Mesenchymal stem cell (in vitro differentiated cells and primary cell): ENCODE measurements around the gene MCM9.

ENCODE experiments used
- DNase-seq: peaks from one replicate; pipeline ENCODE4 v3.0.0-alpha.2; 2013
- H2AFZ ChIP-seq: one replicate; pipeline ENCODE4 v1.6.1; 2013; ENCODE audit warnings: low read depth, mild to moderate bottlenecking, control low read depth, inconsistent platforms, low read length, moderate library complexity
- H2AK5ac ChIP-seq: 2 replicates; pipeline ENCODE4 v1.6.1; 2013; ENCODE audit warnings: low read length, moderate library complexity, mild to moderate bottlenecking, inconsistent platforms; ENCODE audit not compliant: severe bottlenecking
- H2BK120ac ChIP-seq: one replicate; pipeline ENCODE4 v1.6.1; 2013; ENCODE audit warnings: low read depth, mild to moderate bottlenecking, inconsistent platforms, low read length, moderate library complexity
- H2BK12ac ChIP-seq, 2 experiments: one replicate each; pipeline ENCODE4 v1.6.1; 2013; ENCODE audit warnings: inconsistent platforms in 2 of 2, low read length in 2 of 2, mild to moderate bottlenecking in 2 of 2, moderate library complexity in 2 of 2, control low read depth in 1 of 2
- H2BK15ac ChIP-seq: one replicate; pipeline ENCODE4 v1.6.1; 2013; ENCODE audit warnings: mild to moderate bottlenecking, low read depth, inconsistent platforms; ENCODE audit not compliant: poor library complexity, severe bottlenecking
- H2BK5ac ChIP-seq: 2 replicates; pipeline ENCODE4 v1.6.1; 2013; ENCODE audit warnings: low read depth, mild to moderate bottlenecking, low read length, control low read depth, inconsistent platforms; ENCODE audit not compliant: poor library complexity, severe bottlenecking
- H3K14ac ChIP-seq, 2 experiments: one replicate each; pipeline ENCODE4 v1.6.1; 2013; ENCODE audit warnings: inconsistent platforms in 2 of 2, low read length in 2 of 2, control low read depth in 1 of 2, mild to moderate bottlenecking in 1 of 2, moderate library complexity in 1 of 2
- H3K18ac ChIP-seq, 2 experiments: one replicate each; pipeline ENCODE4 v1.6.1; 2013; ENCODE audit warnings: inconsistent platforms in 2 of 2, low read length in 2 of 2, control low read depth in 1 of 2, low read depth in 1 of 2, mild to moderate bottlenecking in 1 of 2
- H3K23ac ChIP-seq, 2 experiments: one replicate each; pipeline ENCODE4 v1.6.1; 2013; ENCODE audit warnings: inconsistent platforms in 2 of 2, low read length in 2 of 2, mild to moderate bottlenecking in 2 of 2, moderate library complexity in 2 of 2, control low read depth in 1 of 2
- H3K27ac ChIP-seq: 2 replicates; pipeline ENCODE4 v1.5.1; 2013; ENCODE audit warnings: mild to moderate bottlenecking, moderate library complexity, low read length, control low read depth, inconsistent platforms; ENCODE audit not compliant: poor library complexity, severe bottlenecking
- H3K27me3 ChIP-seq, 2 experiments: 2 replicates each; pipeline versions ENCODE4 v1.6.1 to v1.7.0; 2013; ENCODE audit warnings: low read length in 2 of 2, mild to moderate bottlenecking in 2 of 2, moderate library complexity in 2 of 2, control low read depth in 1 of 2, inconsistent platforms in 1 of 2; ENCODE audit not compliant: control insufficient read depth in 1 of 2, insufficient read depth in 1 of 2
- H3K36me3 ChIP-seq, 2 experiments: 2 replicates each; pipeline versions ENCODE4 v1.6.1 to v1.7.0; 2013; ENCODE audit warnings: low read length in 2 of 2, control low read depth in 1 of 2, inconsistent platforms in 1 of 2, low read depth in 1 of 2, mild to moderate bottlenecking in 1 of 2; ENCODE audit not compliant: insufficient read depth in 2 of 2, control insufficient read depth in 1 of 2
- H3K4ac ChIP-seq, 2 experiments: one replicate each; pipeline ENCODE4 v1.6.1; 2013; ENCODE audit warnings: inconsistent platforms in 2 of 2, low read length in 2 of 2, mild to moderate bottlenecking in 2 of 2, moderate library complexity in 2 of 2, control low read depth in 1 of 2, low read depth in 1 of 2
- H3K4me1 ChIP-seq: 2 replicates; pipeline ENCODE4 v1.6.1; 2013; ENCODE audit warnings: low read depth, low read length, control low read depth; ENCODE audit not compliant: control insufficient read depth, insufficient read depth
- H3K4me2 ChIP-seq: 2 replicates; pipeline ENCODE4 v1.6.1; 2013; ENCODE audit warnings: low read length, mild to moderate bottlenecking, inconsistent platforms; ENCODE audit not compliant: poor library complexity, severe bottlenecking
- H3K4me3 ChIP-seq, 2 experiments: 2 replicates each; pipeline versions ENCODE4 v1.5.1 to v1.7.0; 2013; ENCODE audit warnings: low read length in 2 of 2, mild to moderate bottlenecking in 2 of 2, control low read depth in 1 of 2, low read depth in 1 of 2; ENCODE audit not compliant: insufficient read depth in 1 of 2
- H3K79me1 ChIP-seq: replicated peaks from 2 replicates; pipeline ENCODE4 v1.6.1; 2013; ENCODE audit warnings: mild to moderate bottlenecking, control low read depth, low read length, inconsistent platforms; ENCODE audit not compliant: poor library complexity, severe bottlenecking
- H3K9ac ChIP-seq: 2 replicates; pipeline ENCODE4 v1.7.0; 2013; ENCODE audit warnings: mild to moderate bottlenecking, low read length, moderate library complexity
- H3K9me3 ChIP-seq: 2 replicates; pipeline ENCODE4 v1.7.0; 2013; ENCODE audit warnings: mild to moderate bottlenecking, low read length; ENCODE audit not compliant: control insufficient read depth
- H4K8ac ChIP-seq: one replicate; pipeline ENCODE4 v1.6.1; 2013; ENCODE audit warnings: inconsistent platforms, mild to moderate bottlenecking, low read length, moderate library complexity
- H4K91ac ChIP-seq: one replicate; pipeline ENCODE4 v1.6.1; 2013; ENCODE audit warnings: mild to moderate bottlenecking, low read length, inconsistent platforms
- WGBS: methylation state at CpG from one replicate; pipeline ENCODE4 v1.1.7; 2013; ENCODE audit warnings: mixed read lengths; 5-methylcytosine and 5-hydroxymethylcytosine counted together

The MCM9 gene

DNA sequence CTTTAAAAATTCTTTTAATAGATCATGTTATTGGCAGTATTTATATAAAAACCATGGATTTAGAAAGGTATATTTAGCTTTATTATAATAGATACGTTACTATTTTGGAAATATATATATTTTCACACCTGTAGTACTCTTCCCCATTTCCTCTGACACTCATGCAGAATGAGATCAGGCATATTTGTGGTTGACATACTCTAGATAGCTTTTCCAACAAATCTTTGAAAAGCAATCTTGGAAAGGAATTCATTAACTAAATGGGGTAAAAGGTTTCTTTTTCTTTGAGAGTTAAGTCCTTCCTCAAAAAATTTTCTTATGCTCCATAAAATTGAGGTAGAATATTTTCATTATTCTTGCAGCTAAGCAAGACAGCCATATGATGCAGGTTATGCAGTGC lies 26.5 kb downstream of the MCM9 start:
- Histone ChIP-seq H3K27ac (peak overlapping the region; percentile 66), H3K9me3 (no peaks in the 10 kb centered on the region), H3K18ac (no peak overlapping the region), H4K91ac (no peak overlapping the region), H3K4me2 (no peak overlapping the region), H3K36me3 (peaks cover 7 to 89% of the 10 kb centered on the region in 2 experiments), H2BK15ac (no peak overlapping the region), H3K23ac (no peak overlapping the region), H3K4me3 (no peak overlapping the region), H3K4ac (no peak overlapping the region), H2BK120ac (no peak overlapping the region), H2AK5ac (no peak overlapping the region), H3K79me1 (peaks cover 11% of the 10 kb centered on the region), H2BK5ac (no peak overlapping the region), H3K9ac (no peak overlapping the region), H2AFZ (no peak overlapping the region), H3K27me3 (no peaks in the 10 kb centered on the region), H2BK12ac (no peak overlapping the region), H3K4me1 (peaks cover 2% of the 10 kb centered on the region), H4K8ac (no peak overlapping the region), H3K14ac (no peak overlapping the region)
- WGBS: no CpG with 5 or more reads among the region's 1 CpG
- DNase-seq: no peak

GRCh38 chr6:118905851-118906250 lies 29.1 kb downstream of the MCM9 start:
- Histone ChIP-seq H2AK5ac (no peak overlapping the region), H3K14ac (no peak overlapping the region), H3K23ac (no peak overlapping the region), H3K9ac (no peak overlapping the region), H3K27ac (no peak overlapping the region), H3K4me2 (no peak overlapping the region), H3K9me3 (no peaks in the 10 kb centered on the region), H3K4me1 (peaks cover 2% of the 10 kb centered on the region), H3K4me3 (no peak overlapping the region), H3K79me1 (peaks cover 9% of the 10 kb centered on the region), H4K91ac (no peak overlapping the region), H3K18ac (no peak overlapping the region), H2BK15ac (no peak overlapping the region), H2BK5ac (no peak overlapping the region), H3K27me3 (no peaks in the 10 kb centered on the region), H3K36me3 (peaks cover 6 to 75% of the 10 kb centered on the region in 2 experiments), H2AFZ (no peak overlapping the region), H2BK120ac (no peak overlapping the region), H2BK12ac (no peak overlapping the region), H4K8ac (no peak overlapping the region), H3K4ac (no peak overlapping the region)
- WGBS: 100% methylated on average over 3 of the region's 4 CpGs
- no peak for DNase-seq

- Histone ChIP-seq H3K4me3 (no peak overlapping the region), H3K18ac (no peak overlapping the region), H3K4me1 (peaks cover 2% of the 10 kb centered on the region), H4K91ac (no peak overlapping the region), H3K36me3 (peaks cover 6 to 73% of the 10 kb centered on the region in 2 experiments), H2AFZ (no peak overlapping the region), H3K27ac (no peak overlapping the region), H3K14ac (no peak overlapping the region), H3K4me2 (no peak overlapping the region), H2BK12ac (no peak overlapping the region), H2BK5ac (no peak overlapping the region), H4K8ac (no peak overlapping the region), H2BK120ac (no peak overlapping the region), H3K79me1 (peaks cover 11% of the 10 kb centered on the region), H3K23ac (no peak overlapping the region), H3K27me3 (no peaks in the 10 kb centered on the region), H2BK15ac (no peak overlapping the region), H3K9me3 (no peaks in the 10 kb centered on the region), H3K4ac (no peak overlapping the region), H2AK5ac (no peak overlapping the region), H3K9ac (no peak overlapping the region)
- DNase-seq: no peak
Observed at GRCh38 chr6:118905084-118905483, 29.9 kb downstream of the MCM9 start.

- Histone ChIP-seq H3K14ac (no peak overlapping the region), H3K9me3 (no peaks in the 10 kb centered on the region), H2BK12ac (no peak overlapping the region), H3K4me2 (no peak overlapping the region), H3K27me3 (no peaks in the 10 kb centered on the region), H3K4me1 (peaks cover 2% of the 10 kb centered on the region), H3K4me3 (no peak overlapping the region), H2AK5ac (no peak overlapping the region), H3K79me1 (peaks cover 11% of the 10 kb centered on the region), H2BK5ac (no peak overlapping the region), H3K9ac (no peak overlapping the region), H2AFZ (no peak overlapping the region), H3K18ac (no peak overlapping the region), H4K91ac (no peak overlapping the region), H2BK120ac (no peak overlapping the region), H3K36me3 (peaks cover 6 to 72% of the 10 kb centered on the region in 2 experiments), H3K27ac (no peak overlapping the region), H3K4ac (no peak overlapping the region), H4K8ac (no peak overlapping the region), H2BK15ac (no peak overlapping the region), H3K23ac (no peak overlapping the region)
- no peak for DNase-seq
- 97% methylated on average over 6 of the region's 6 CpGs for WGBS
Observed at GRCh38 chr6:118903691-118904090, 31.3 kb downstream of the MCM9 start.
